ENCODE data around the gene SYT1.
"Not testable (repeated sequence)": the region's sequence is repeated elsewhere in the genome, so short reads cannot be mapped to it uniquely, and the experiment has no call there.

Gene SYT1

DNA sequence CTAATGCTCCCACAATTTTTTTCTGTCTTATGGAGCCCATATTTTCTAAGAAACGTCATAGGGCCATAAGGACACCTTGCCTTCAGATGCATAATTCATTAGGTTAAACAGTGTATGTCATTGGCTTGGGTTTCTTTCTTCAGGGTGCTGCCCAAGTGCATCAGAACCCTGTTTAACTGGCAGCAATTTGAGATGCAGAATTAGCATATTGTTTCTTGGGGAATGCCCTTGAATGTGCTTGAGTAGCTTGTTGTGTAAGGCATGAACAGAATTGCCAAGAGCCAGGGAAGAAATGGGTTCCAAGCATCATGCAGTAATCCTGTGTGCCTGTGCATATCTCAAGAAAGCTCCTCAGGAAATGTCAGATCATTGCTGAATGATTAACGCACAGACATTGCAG, 277.2 kb downstream of the SYT1 start:
- DNase-seq (ENCODE audit: low spot score), result no peak

DNA sequence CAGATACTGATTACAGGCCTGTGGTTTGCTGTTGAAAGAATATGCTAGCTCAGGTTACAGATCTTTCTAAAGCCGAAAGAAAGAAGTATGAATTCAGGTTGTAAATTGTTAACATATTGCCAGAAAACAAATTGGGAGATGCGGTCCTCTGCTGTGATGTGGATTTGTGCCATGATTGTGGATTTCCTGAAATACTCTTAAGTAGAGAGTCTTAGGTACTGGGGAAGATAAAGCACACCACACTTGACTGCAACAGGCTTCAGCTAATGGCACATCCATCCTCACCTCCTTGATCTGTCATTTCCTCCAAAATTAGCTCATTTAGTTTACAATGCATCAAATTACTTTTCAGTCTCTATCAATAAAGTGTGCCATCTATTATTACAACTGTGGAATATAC, 279.2 kb downstream of the SYT1 start:
- no peak for DNase-seq (ENCODE audit: low spot score)

DNA sequence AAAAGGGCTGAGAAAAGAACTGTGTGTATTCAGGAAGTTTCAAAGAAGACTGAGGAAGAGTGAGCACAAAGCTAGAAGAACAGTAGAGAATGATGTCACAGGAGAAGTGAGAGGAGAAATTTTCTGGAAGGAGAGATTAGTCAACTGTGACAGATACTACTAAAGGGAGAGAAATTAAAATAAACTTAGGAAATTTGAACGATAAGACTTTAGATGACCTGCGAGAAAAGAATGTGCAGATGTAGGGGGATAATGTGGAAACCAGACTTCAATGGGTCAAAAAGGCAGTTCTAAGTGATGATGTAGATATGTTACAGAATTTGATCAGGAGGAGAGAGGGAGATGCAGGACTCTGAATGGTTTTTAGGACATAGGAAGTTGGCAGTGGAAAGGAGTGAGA, 287.4 kb downstream of the SYT1 start:
- DNase-seq (ENCODE audit: low spot score), result no peak

DNA sequence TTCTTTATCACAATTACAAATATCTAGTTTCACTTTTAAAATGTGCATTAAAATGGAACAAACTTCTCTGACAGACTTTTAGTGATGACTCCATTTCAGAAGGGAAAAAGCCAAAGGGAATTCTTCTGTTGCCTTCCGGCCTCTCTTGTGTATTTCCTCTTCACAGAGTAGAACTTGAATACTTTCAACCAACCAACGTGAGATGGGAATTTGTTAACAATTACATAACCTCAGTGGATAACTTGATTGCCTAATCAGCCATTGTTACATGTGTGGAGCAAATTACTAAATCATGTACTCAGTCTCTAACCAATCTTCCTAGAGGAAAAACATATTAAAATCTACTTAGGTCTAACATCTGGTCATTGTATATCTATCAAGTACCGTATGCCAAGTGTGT, 291.1 kb downstream of the SYT1 start:
- no peak for DNase-seq (ENCODE audit: low spot score)

DNA sequence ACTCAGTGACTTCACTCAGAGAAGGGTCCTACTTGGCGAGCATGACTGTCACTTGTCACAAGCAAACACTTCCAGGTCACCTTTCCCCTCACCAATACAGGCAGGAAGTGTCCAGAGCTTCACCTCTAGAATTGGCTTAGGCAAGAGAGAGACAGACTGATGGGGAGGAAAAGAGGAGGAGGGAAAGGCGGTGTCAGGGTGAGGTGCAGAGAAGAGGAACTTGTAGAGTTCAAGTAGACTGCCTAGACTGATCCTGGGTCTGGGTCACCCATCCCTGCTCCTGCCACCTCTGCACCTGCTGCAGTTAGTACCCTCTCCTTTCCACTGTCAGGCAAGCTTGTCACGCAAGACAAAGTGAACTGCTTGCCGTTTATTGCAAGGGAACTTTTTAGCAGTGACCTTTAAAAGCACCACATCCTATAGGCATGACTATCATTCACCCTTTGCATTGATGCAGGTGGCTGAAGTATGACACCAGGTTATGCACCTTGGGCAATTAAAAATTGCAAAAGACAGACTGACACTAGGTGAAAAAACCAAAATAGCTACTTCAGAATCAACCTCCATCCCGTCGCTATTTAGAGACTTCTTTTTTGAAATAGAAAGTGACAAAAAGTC, 292.4 kb downstream of the SYT1 start:
- no peak for DNase-seq (ENCODE audit: low spot score)

DNA sequence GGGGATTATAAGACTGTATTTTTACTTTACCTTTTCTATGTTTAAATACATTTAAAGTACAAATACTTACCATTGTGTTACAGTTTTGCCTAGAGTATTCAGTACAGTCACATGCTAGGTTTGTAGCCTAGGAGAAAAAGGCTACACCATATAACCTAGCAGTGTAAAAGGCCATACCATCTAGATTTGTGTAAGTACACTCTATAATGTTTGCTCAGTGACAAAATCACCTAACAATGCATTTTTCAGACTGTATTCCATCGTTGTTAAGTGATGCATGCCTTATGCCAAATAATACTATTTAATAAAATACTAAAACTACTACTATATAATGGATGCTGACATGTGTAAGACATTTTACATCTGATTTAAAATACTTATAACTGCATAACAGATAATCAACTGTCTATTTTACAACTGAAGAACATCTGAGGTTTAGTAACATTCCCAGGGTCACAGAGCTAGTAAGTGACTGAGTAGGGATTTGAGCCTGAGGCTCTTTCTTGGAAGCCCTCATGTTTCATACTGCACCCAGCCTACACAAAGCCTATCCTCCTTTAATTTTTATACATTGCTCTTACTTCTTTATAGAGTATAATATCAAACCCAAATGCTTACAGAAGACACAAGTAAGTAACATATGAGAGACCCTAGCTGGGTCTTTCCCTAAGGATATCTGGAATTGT, 296.8 kb downstream of the SYT1 start:
- no peak for DNase-seq (ENCODE audit: low spot score)

DNA sequence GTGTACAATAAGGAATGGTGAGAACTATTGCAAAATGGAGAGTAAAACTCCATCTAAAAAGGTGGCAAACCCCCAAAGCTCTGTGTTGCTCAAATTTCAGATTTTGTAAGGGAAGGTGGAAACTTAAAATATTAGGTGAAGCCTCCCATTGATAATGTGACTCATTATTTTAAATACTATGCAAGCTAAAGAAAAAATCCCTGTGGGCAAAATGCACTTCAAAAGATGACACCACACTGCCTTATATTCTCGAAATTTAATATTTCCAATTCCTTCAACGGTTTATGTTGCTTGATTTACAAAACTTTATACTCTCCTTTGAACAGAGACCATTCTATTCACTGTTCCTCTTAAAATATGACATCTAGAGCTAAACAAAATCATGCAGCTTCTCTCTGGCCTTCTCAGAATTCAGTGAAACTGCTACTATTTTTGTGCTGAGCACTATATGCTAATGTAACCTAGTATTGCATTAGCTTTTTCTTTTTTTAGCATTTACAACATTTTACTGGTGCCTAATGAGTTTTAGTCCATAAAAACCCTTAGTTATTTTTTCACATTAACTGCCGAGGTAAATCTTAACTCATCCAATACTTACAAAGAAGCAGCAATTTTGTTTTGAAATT, 297.7 kb downstream of the SYT1 start:
- no peak for DNase-seq (ENCODE audit: low spot score)

DNA sequence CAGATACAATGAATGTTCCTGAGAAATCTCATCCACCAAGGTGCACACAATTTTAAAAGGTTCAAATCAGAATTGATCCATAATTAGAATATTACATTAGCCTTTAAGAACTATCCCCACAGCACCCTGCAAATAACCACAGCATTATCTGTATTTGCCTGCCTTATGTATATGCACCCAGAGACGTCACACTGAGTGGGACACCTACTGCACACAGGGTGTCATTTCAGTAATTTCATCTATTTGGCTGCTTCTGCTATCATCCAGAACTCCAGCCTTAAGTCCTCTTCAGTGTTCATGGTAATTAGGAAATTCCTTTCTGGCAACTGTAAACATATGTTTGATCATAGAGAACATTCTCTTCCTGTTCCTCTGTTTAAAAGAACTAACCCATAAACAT, 298.4 kb downstream of the SYT1 start:
- no peak for DNase-seq (ENCODE audit: low spot score)

DNA sequence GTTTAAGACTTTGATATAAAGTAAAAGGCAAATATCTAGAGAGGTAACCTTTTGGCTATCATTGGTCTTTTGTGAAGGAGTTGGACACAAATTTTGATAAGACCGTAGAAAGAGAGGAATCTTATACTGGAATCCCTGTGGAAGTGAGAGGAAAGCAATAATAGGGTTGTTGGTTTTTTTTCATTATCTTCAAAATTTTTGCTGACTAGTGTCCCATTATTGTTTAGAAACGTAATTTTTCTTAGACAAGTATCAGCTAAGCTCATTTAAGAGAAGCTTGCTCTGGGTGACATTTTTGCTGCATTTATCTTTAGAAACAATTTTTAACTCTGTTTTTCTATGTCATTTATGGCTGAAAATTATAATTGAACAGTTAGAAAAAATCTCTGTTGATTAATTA, 300.3 kb downstream of the SYT1 start:
- no peak for DNase-seq (ENCODE audit: low spot score)

DNA sequence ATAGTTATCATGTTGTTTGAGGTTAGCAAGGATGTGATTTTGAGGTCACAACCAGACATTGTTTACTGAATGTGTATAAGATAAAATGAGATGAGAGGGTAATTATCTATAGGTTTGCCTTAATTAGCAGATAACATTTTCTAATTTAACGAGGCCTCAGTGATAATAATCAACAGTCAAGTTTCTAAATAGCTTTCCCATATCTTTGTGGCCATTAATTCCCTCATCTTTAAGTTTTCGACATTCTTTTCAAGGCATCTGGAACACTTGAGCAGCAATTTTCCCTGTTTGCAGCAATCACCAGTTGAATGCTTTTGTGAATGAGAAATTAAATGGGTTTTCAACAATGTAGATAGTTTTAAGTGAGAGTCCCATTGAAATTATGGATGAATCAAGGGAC, 304.1 kb downstream of the SYT1 start:
- DNase-seq (ENCODE audit: low spot score), result no peak

DNA sequence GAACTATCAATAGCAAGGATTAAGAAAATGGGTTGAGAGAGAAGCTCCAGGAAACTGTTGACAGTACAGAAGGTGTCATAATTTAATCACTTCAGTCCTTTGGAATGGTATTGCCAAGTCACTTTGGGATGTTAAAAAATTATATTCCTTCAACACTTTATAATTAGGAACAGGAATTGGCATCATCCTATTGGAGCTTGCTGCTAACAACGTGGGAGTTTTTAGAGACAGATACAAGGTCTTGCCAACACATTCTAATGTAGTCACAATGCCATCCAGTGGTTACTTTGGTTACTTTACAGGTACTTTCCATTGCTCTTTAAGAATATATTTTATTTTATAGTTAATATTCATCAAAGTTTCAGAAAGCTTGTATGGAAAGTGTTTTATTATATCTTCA, 310.1 kb downstream of the SYT1 start:
- no peak for DNase-seq (ENCODE audit: low spot score)

DNA sequence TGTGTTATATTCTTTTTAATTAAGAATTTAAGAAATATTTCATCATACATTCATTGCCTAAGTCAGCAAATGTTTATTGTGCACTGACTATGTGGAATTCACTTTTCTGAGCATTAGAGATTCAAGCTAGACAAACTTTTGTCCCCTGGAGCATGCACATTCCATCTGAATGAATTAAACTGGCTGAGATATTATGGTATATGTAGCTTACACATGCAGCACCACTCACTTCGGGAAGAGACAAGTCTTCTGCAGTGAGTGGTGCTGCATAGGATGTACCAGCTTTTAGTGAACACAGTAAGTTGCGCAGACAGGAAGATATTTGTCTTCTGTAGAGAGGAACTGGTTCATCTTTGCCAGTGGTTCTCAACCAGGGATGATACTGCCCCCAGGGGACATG, 318.4 kb downstream of the SYT1 start:
- DNase-seq (ENCODE audit: low spot score), result no peak

DNA sequence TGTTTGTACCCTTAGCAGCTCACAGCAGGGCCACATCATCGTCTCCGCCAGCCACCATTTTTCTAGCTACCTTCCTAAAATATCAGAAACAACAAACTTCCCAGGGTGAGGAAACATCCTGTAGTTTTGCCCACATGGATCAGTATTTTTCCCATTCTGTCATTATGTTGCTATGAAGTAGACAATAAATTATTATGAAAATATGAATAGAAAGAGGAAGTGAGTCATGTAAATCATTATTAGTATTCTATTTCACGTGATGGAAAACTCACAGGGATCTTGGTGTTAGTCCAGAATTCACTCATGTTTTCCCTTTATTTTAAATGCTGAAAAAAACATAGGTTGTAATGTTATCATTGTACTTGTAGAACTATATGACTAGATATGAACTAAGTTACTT, 319.4 kb downstream of the SYT1 start:
- DNase-seq (ENCODE audit: low spot score), result no peak

DNA sequence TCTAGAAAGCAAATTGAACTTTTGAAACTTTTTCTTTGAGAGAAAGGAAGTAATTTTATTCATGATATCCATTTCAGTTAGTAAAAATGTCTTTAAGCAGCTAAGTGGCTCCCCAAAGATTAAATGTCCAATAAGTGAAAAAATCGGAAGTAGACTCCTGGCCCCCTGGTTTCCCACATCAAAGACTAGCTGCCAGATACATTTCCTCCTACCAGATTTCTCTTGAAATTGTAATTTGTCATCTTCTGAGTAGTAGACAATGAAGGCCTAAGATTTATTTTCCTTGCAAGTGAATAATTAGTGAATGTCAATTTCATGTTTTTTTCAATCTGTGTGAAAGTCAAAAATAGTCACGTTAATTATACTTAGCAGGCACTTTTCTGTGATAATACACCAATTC, 321.9 kb downstream of the SYT1 start:
- no peak for DNase-seq (ENCODE audit: low spot score)

DNA sequence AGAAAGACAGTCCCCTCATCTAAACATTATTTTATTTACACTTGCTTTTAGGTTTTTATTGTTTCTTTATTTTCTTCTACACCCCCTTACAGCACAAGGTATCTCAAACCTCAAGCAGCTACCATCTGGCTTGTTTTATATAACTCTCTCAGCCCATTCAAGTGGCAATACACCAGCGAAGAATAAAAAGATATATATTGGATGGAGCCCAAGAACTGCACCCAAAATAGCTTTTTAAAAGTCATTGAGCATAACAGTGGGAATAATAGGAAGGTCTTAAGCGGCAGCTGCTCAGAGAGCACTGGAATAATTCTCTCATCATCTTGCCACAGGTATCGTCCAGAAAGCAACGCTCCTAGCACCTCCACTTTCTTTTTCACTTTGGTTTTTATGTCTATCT, 322.5 kb downstream of the SYT1 start:
- no peak for DNase-seq (ENCODE audit: low spot score)

DNA sequence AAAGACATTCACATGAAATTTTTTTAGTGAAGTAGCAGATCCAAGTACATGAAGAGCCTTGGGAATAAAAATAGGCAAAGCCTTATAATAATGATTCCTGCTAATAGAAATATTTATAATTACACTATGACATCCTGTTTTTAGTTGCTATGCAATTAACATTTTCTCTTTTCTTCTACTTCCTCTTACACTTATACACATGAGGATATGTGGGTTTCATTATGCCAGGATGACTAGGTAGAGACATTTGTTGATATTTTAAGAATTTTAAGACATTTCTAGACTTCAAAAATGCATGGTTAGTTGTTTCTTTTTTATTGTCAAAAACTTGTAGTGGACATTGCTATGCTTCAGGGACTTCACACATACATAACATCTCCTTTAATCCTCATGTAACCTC, 326.8 kb downstream of the SYT1 start:
- no peak for DNase-seq (ENCODE audit: low spot score)

DNA sequence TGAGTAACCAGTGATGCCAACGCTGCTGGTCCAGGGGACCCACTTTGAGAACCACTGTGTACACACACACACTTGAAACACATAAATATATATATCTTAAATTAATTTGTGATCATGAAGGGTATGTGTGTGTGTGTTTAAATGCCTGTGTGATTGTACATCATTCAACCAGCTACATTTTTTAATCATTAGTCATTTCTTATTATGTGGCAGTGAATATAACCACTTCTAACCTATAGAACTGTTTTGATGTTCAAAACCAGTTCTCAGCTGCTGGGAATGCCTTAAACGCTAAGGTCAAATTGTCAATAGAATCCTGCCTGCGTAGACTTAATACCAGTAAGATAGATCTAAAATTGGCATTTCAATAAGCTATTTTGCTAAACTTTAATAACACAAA, 330.0 kb downstream of the SYT1 start:
- DNase-seq (ENCODE audit: low spot score), result no peak

DNA sequence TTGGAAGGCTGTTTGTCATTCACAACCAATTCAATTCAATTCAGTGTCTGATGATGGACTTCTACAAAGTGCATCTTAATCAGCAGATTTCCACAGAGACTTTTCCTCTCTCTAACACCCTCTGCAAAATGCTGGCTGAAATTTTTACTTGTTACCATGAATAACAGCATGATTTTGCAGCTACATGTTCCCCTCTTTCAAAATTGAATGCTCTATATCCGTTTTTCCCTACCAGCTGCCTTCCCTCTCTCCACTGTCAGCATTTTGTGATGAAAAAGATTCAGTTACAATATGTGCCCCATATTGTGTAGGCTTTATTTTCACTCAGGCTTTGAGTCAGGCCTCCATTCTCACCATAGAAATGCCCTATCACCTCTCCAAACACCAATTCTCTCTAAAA, 334.6 kb downstream of the SYT1 start:
- DNase-seq (ENCODE audit: low spot score), result no peak

DNA sequence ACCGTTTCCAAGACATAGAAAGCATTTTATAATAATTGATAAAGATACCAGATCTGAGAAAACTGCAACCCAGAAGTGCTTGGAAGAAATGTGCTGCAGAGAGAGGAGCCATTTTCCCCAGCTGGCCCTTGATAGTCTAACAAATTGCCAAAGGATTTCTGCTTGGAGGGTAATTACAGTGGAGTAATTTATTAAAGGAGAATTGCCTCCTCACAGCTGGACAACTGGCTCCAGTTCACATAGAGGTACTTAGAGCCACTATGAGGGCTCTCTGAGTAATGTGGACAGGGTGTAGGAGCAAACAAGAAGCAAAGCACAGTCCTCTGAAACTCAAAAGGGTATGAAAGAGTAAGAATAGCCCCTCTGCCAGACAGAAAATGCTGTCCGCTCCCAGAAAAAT, 335.6 kb downstream of the SYT1 start:
- DNase-seq (ENCODE audit: low spot score), result no peak

DNA sequence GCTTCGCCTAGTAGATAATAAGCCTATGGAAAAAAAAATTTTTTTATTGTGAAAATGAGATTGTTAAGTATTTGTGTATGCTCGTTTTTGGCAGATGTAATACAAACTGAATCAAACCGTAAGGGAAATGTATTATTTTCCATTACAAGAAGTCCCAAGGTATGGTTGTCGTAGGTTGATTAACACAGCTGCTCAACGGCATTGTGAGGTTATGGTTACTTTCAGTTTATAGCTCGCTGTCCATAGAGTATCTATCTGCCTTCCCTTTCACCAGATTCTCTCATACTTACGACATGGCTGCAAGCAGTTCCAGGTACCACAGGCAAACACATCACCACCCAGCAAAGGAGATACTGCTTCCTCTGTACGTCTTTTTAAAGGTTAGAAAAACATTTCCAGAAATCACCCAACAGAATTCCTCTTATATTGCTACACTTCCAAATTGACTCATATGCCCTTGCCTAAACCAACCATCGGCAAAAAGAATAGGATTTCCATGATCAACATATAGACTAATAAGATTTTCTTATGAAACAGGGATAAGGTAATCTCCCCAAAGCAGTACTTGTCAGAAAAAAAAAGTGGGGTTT, 338.6 kb downstream of the SYT1 start:
- no peak for DNase-seq (ENCODE audit: low spot score)

DNA sequence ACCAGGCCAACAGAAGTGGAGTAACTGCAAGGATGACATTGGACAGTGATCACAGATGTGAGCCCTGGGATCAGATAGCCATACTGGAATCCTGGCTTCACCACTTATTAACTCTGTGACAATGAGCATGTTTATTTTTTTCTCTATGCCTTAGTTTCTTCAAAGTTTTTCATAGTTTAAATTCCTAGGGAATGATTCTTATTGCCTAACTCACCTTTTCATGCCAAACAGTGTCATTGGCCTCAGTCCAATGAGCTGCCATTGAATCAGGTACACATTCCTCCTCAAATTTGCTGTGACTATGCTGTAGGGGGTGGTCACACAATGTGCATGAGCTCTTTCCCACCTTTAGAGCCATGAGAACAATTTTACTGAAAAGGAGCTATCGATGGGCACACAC, 342.3 kb downstream of the SYT1 start:
- DNase-seq (ENCODE audit: low spot score), result no peak

DNA sequence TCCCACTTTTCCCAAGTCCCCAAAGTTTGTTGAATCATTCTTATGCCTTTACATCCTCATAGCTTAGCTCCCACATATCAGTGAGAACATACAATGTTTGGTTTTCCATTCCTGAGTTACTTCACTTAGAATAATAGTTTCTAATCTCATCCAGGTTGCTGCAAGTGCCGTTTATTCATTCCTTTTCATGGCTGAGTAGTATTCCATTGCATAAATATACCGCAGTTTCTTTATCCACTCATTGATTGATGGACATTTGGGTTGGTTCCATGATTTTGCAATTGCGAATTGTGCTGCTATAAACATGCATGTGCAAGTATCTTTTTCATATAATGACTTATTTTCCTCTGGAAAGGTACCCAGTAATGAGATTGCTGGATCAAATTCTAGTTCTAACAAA, 345.8 kb downstream of the SYT1 start:
- not testable (repeated sequence) for DNase-seq (ENCODE audit: low spot score)

DNA sequence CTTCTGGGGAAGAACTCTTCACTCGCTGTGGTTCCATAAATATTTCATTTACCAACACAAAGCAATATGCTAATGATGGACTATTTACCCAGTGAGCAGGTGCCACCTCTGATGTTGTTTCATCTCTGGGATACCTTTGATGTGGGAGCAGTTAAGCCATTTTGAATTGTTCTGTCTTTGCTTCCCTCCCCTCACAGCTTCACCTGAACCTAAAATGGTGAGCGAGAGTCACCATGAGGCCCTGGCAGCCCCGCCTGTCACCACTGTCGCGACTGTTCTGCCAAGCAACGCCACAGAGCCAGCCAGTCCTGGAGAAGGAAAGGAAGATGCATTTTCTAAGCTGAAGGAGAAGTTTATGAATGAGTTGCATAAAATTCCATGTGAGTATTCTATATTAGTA, 352.7 kb downstream of the SYT1 start:
- DNase-seq (ENCODE audit: low spot score), result no peak

DNA sequence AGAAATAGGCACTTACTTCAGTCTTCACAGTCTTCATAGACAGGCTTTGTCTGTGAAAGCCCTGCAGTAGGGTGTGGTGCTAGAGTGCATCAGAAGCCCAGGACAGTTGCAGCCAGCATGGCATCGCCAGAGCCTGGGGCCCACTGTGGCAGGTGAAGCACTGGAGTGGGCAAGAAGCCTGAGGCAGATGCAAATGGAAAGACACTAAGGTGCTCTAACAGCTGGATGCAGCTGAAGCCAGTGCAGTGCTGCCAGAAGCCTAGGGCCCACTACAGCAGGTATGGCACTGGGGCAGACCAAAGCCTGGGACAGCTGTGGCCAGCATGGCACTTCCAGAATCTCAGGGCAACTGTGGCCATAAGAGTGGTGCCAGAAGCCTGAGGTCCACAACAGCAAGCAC, 358.6 kb downstream of the SYT1 start:
- no peak for DNase-seq (ENCODE audit: low spot score)

Measured in activated CD4-positive, alpha-beta T cell treated with anti-CD3 and anti-CD28 coated beads, Interleukin-2, Interleukin-4, amounts not matched to agents 100 ng/mL and 50 ng/mL, durations not matched to agents 16 hours and 8 hours (primary cell).